Heart left ventricle (tissue), 13 donors: Measurements from ENCODE around the gene OXA1L.

Source experiments
- POLR2A ChIP-seq, 2 donors: fragments of 450-650 bp; IDR thresholded peaks; one replicate each; pipeline ENCODE4 v1.6.1; 2017; ENCODE audit warnings: antibody characterized with exemption in 2 of 2, mild to moderate bottlenecking in 2 of 2, moderate library complexity in 2 of 2
- TF ChIP-seq, protein P1 (sequence below), 12 donors: fragments of 200-600 bp; sonication (generic) in 4 of 12; IDR thresholded peaks; one replicate each; pipeline versions ENCODE4 v1.5.0 to v1.8.0; 2018 to 2022; ENCODE audit warnings: antibody characterized with exemption in 12 of 12, mild to moderate bottlenecking in 5 of 12
- donor health status: ischemic (EF 13 %, LVEDD 7.1; RV severe dilation, severe dysfunction).
- donor health status: DM: no; HTN: yes; CAD: no.
- donor health status: DM: no; HTN: no; CAD: no.
- donor health status: ischemic (EF 25% LVEDD 6.9; RV normal size, moderate dysfunction).
- donor health status: ischemic (EF 25% LVEDD 5.7; RV mildly dilated, moderate dysfunction).
- donor health status: ischemic (EF 35%, LVEDD 5.7; RV mildly dilated, moderate dysfunction).
- donor health status: nonischemic (EF 11% LVEDD 7.7; RV severe dilation, severe dysfunction).
- donor health status: DM: yes; HTN: yes; CAD: no.
- donor health status: PGD.
- donor health status: ischemic (EF 29% LVEDD 5.4; RV normal size, mild dysfunction).
- donor health status: nonischemic (EF 23%, LVEDD 6.1; RV moderate dilation, normal function).

DNA sequence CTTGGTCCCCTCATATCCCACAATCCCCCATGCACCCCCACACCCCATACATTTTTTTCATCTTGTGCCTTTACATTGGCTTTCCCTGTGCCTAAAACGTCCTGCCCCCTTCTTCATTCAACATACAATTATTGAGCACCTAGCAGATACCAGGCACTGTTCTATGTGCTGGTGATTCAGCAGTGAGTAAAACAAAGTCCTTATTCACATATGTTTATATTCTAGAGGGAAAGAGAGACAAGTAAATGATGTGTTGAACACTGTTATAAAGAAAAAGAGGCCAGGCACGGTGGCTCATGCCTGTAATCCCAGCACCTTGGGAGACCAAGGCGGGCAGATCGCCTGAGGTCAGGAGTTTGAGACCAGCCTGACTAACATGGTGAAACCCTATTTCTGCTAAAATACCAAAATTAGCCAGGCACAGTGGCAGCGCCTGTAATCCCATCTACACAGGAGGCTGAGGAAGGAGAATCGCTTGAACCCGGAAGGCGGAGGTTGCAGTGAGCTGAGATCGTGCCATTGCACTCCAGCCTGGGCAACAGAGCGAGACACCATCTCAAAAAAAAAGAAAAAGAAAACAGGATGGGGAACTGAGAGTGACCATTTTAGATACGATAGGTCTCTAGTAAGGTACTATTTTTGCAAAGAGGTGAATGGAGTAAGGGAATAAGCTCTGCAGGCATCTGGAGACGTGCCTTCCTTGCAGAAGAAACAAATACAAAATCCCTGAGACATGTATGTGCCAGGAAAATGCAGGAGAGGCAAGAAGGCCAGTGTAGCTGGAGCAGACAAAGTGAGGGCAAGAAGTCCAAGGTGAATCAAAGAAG, 36.6 kb downstream of the OXA1L start:
- TF ChIP-seq POLR2A (IDR thresholded peaks at IDR 0.05) = no peak
- TF ChIP-seq, protein P1, sequence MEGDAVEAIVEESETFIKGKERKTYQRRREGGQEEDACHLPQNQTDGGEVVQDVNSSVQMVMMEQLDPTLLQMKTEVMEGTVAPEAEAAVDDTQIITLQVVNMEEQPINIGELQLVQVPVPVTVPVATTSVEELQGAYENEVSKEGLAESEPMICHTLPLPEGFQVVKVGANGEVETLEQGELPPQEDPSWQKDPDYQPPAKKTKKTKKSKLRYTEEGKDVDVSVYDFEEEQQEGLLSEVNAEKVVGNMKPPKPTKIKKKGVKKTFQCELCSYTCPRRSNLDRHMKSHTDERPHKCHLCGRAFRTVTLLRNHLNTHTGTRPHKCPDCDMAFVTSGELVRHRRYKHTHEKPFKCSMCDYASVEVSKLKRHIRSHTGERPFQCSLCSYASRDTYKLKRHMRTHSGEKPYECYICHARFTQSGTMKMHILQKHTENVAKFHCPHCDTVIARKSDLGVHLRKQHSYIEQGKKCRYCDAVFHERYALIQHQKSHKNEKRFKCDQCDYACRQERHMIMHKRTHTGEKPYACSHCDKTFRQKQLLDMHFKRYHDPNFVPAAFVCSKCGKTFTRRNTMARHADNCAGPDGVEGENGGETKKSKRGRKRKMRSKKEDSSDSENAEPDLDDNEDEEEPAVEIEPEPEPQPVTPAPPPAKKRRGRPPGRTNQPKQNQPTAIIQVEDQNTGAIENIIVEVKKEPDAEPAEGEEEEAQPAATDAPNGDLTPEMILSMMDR (IDR thresholded peaks at IDR 0.05) = no peak
